Measurements from ENCODE around the gene NCF1.
"Not testable (repeated sequence)": the region's sequence is repeated elsewhere in the genome, so short reads cannot be mapped to it uniquely, and the experiment has no call there.

NCF1 gene

GRCh38 chr7:74773760-74774750, at the start of gene NCF1:
NCF1 (plus strand) TSS chr7:74774011; CDS start chr7:74774032, 21 bp downstream.
- DNase-seq (ENCODE audit: low read depth in 2 of 2, low spot score in 1 of 2): not testable (repeated sequence)

GRCh38 chr7:74725840-74726239, 48.0 kb upstream of the NCF1 start:
- DNase-seq (ENCODE audit: low read depth in 2 of 2, low spot score in 1 of 2): no peak

GRCh38 chr7:74726309-74727101, 47.3 kb upstream of the NCF1 start:
- DNase-seq (ENCODE audit: low read depth in 2 of 2, low spot score in 1 of 2): no peak

GRCh38 chr7:74728686-74729085, 45.1 kb upstream of the NCF1 start:
- DNase-seq (ENCODE audit: low read depth in 2 of 2, low spot score in 1 of 2): not testable (repeated sequence)

- DNase-seq (ENCODE audit: low read depth in 2 of 2, low spot score in 1 of 2): not testable (repeated sequence)
These were observed 43.6 kb upstream of the NCF1 start for GRCh38 chr7:74730186-74730585.

- DNase-seq (ENCODE audit: low read depth in 2 of 2, low spot score in 1 of 2): not testable (repeated sequence)
These were observed 33.7 kb upstream of the NCF1 start for GRCh38 chr7:74739974-74740703.

GRCh38 chr7:74743936-74744557, 29.8 kb upstream of the NCF1 start:
- not testable (repeated sequence) for DNase-seq (ENCODE audit: low read depth in 2 of 2, low spot score in 1 of 2)

GRCh38 chr7:74753921-74754482, 19.8 kb upstream of the NCF1 start:
- not testable (repeated sequence) for DNase-seq (ENCODE audit: low read depth in 2 of 2, low spot score in 1 of 2)

GRCh38 chr7:74756673-74757072, 17.1 kb upstream of the NCF1 start:
- DNase-seq (ENCODE audit: low read depth in 2 of 2, low spot score in 1 of 2): not testable (repeated sequence)

- DNase-seq (ENCODE audit: low read depth in 2 of 2, low spot score in 1 of 2): not testable (repeated sequence)
These were observed 15.5 kb upstream of the NCF1 start for GRCh38 chr7:74758268-74758667.

- DNase-seq (ENCODE audit: low read depth in 2 of 2, low spot score in 1 of 2): not testable (repeated sequence)
These were observed 14.8 kb upstream of the NCF1 start for GRCh38 chr7:74758982-74759381.

- not testable (repeated sequence) for DNase-seq (ENCODE audit: low read depth in 2 of 2, low spot score in 1 of 2)
These were observed 8.4 kb upstream of the NCF1 start for GRCh38 chr7:74765205-74765918.

GRCh38 chr7:74766509-74766908, 7.3 kb upstream of the NCF1 start:
- not testable (repeated sequence) for DNase-seq (ENCODE audit: low read depth in 2 of 2, low spot score in 1 of 2)

GRCh38 chr7:74766991-74767390, 6.8 kb upstream of the NCF1 start:
- not testable (repeated sequence) for DNase-seq (ENCODE audit: low read depth in 2 of 2, low spot score in 1 of 2)

- DNase-seq (ENCODE audit: low read depth in 2 of 2, low spot score in 1 of 2): not testable (repeated sequence)
These were observed 3.7 kb upstream of the NCF1 start for GRCh38 chr7:74770062-74770461.

- DNase-seq (ENCODE audit: low read depth in 2 of 2, low spot score in 1 of 2): not testable (repeated sequence)
These were observed 1.7 kb upstream of the NCF1 start for GRCh38 chr7:74772093-74772492.

- not testable (repeated sequence) for DNase-seq (ENCODE audit: low read depth in 2 of 2, low spot score in 1 of 2)
These were observed 1.3 kb downstream of the NCF1 start for GRCh38 chr7:74775111-74775510.

- not testable (repeated sequence) for DNase-seq (ENCODE audit: low read depth in 2 of 2, low spot score in 1 of 2)
These were observed 5.2 kb downstream of the NCF1 start for GRCh38 chr7:74779053-74779452.

GRCh38 chr7:74781746-74782145, 7.9 kb downstream of the NCF1 start:
- DNase-seq (ENCODE audit: low read depth in 2 of 2, low spot score in 1 of 2): not testable (repeated sequence)

Measured in stimulated activated CD8-positive, alpha-beta memory T cell treated with anti-CD3 and anti-CD28 coated beads, Interleukin-4, amount 100 ng/mL, for 1 hour (primary cell).